ENCODE results near the gene ALDH3A2. TPM values are rescaled to one million over a fixed set of nuclear protein-coding genes. Genes with fewer than 3 reads are reported as not detected.

Gene ALDH3A2
- total and polyA plus RNA-seq, 3 experiments from 2014 or later, result 21.7 to 26.3 (median 24.7) TPM

DNA sequence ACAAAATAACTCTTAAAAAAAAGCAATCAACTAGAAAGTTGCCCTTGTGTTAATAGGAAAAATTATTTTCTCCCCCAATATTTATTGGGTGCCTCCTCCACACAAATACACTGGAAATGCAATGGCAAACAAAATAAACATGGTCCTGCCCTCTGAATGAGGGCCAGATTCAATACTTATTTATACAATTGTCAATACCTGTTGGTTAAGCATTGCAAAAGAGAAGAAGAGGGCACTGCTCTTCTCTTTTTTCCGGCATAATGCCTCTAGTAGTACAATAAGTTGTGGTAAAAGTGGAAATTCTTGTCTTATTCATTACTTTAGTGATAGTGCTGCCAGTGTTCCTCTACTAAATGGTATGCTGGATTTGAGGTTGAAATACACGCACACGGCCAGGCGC, 22.5 kb upstream of the ALDH3A2 start:
- peaks cover 0 to 11% (median 7%) of the 10 kb centered on the region in 5 donors for H3K9me3 Mint-ChIP-seq
- Histone ChIP-seq H3K9me3 (ENCODE audit: low read length) (no peaks in the 10 kb centered on the region), H3K36me3 (ENCODE audit: insufficient read depth, low read length) (no peaks in the 10 kb centered on the region), H3K4me1 (ENCODE audit: insufficient read depth, low read length) (no peaks in the 10 kb centered on the region), H3K27ac (ENCODE audit: low read depth, low read length) (no peak overlapping the region), H3K4me3 (ENCODE audit: low read length) (no peak overlapping the region), H3K27me3 (ENCODE audit: insufficient read depth, low read length, poor library complexity, severe bottlenecking) (no peaks in the 10 kb centered on the region)
- ChIA-PET POLR2A (no interaction called here), CTCF (no interaction called here)
- H3K27me3 Mint-ChIP-seq, result peaks cover 5 to 30% of the 10 kb centered on the region in 2 donors
- H3K36me3 Mint-ChIP-seq, result peaks cover 0 to 5% (median 0%) of the 10 kb centered on the region in 3 donors
- DNase-seq, result no peak
- no peak overlapping the region for H3K27ac Mint-ChIP-seq
- H3K4me3 Mint-ChIP-seq, result no peak overlapping the region
- H3K4me1 Mint-ChIP-seq, result no peaks in the 10 kb centered on the region

DNA sequence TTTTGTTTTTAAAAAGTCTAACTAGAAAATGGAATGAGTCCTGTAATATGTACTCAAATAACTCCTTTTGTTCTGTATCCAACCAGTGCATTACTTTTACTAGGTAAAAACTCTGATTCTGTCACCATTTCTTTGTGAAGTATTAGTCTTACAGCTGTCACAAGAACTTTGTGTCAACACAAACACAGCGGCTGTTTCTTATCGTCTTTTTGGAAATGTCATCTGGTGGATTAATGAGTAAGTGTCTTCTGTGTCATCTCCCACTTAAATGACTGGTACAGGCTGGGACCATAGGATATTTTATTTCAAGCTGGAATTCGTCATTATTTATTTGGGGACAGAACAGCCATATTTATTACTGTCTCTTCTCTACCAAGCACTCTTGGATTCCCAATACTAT, 19.1 kb upstream of the ALDH3A2 start:
- no peak for DNase-seq
- H3K27ac ChIP-seq (ENCODE audit: low read depth, low read length), result no peak overlapping the region
- Mint-ChIP-seq H3K4me3 (no peak overlapping the region), H3K9me3 (no peaks in the 10 kb centered on the region), H3K27ac (no peak overlapping the region), H3K27me3 (peaks cover 7 to 31% of the 10 kb centered on the region in 2 donors), H3K4me1 (no peaks in the 10 kb centered on the region), H3K36me3 (no peaks in the 10 kb centered on the region)
- no peaks in the 10 kb centered on the region for H3K27me3 ChIP-seq (ENCODE audit: insufficient read depth, low read length, poor library complexity, severe bottlenecking)
- no peaks in the 10 kb centered on the region for H3K4me1 ChIP-seq (ENCODE audit: insufficient read depth, low read length)
- H3K4me3 ChIP-seq (ENCODE audit: low read length), result no peak overlapping the region
- H3K36me3 ChIP-seq (ENCODE audit: insufficient read depth, low read length), result no peaks in the 10 kb centered on the region
- ChIA-PET POLR2A (no interaction called here), CTCF (no interaction called here)
- no peaks in the 10 kb centered on the region for H3K9me3 ChIP-seq (ENCODE audit: low read length)

DNA sequence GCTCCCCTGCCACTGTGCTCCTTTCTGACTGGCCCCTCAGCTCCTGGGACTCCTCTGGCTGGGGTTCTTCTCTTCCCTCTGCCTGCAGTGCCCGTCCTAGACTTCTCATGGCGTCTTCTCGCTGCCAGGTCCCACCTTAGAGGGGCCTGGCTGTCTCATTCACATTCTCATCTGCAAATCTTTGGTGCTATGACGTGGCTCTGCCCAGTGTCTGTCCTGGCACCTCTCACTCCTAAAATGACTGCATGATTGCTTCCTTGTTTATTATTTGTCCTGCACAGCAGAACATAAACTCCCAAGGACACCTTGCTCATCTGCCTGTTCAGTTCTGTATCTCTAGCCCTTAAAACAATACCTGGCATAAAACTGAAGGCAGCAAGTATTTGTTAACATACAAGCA, 18.5 kb upstream of the ALDH3A2 start:
- Mint-ChIP-seq H3K4me3 (no peak overlapping the region), H3K36me3 (no peaks in the 10 kb centered on the region), H3K27me3 (peaks cover 7 to 30% of the 10 kb centered on the region in 2 donors), H3K27ac (no peak overlapping the region), H3K9me3 (no peaks in the 10 kb centered on the region), H3K4me1 (no peaks in the 10 kb centered on the region)
- Histone ChIP-seq H3K9me3 (ENCODE audit: low read length) (no peaks in the 10 kb centered on the region), H3K4me1 (ENCODE audit: insufficient read depth, low read length) (no peaks in the 10 kb centered on the region), H3K27ac (ENCODE audit: low read depth, low read length) (no peak overlapping the region), H3K36me3 (ENCODE audit: insufficient read depth, low read length) (no peaks in the 10 kb centered on the region), H3K27me3 (ENCODE audit: insufficient read depth, low read length, poor library complexity, severe bottlenecking) (no peaks in the 10 kb centered on the region), H3K4me3 (ENCODE audit: low read length) (no peak overlapping the region)
- DNase-seq, result no peak
- ChIA-PET CTCF (no interaction called here), POLR2A (no interaction called here)

DNA sequence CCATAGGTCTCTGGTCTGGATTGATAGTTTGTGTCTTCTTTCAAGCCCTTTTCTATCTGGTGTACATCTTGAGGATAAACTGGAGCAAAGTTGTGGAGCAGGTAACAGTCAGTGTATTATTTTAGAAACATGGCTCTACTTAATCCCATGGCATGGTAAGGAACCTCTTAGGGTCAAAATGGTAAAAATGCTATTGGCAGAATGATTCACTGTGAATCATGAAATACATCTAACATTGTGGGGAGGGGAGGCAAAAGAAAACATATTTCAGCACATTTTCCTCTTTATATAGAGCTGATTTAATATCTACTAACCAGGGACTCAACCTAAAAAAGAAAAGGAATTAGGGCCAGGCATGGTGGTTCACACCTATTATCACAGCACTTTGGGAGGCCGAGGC, 17.9 kb upstream of the ALDH3A2 start:
- no peak overlapping the region for H3K4me3 ChIP-seq (ENCODE audit: low read length)
- no peaks in the 10 kb centered on the region for H3K36me3 ChIP-seq (ENCODE audit: insufficient read depth, low read length)
- no peak for DNase-seq
- no peak overlapping the region for H3K27ac Mint-ChIP-seq
- H3K27me3 ChIP-seq (ENCODE audit: insufficient read depth, low read length, poor library complexity, severe bottlenecking), result no peaks in the 10 kb centered on the region
- no peaks in the 10 kb centered on the region for H3K9me3 ChIP-seq (ENCODE audit: low read length)
- H3K9me3 Mint-ChIP-seq, result no peaks in the 10 kb centered on the region
- ChIA-PET POLR2A (no interaction called here), CTCF (no interaction called here)
- no peaks in the 10 kb centered on the region for H3K36me3 Mint-ChIP-seq
- H3K4me1 Mint-ChIP-seq, result no peaks in the 10 kb centered on the region
- H3K4me3 Mint-ChIP-seq, result no peak overlapping the region
- peaks cover 11 to 33% of the 10 kb centered on the region in 2 donors for H3K27me3 Mint-ChIP-seq
- no peaks in the 10 kb centered on the region for H3K4me1 ChIP-seq (ENCODE audit: insufficient read depth, low read length)
- no peak overlapping the region for H3K27ac ChIP-seq (ENCODE audit: low read depth, low read length)

DNA sequence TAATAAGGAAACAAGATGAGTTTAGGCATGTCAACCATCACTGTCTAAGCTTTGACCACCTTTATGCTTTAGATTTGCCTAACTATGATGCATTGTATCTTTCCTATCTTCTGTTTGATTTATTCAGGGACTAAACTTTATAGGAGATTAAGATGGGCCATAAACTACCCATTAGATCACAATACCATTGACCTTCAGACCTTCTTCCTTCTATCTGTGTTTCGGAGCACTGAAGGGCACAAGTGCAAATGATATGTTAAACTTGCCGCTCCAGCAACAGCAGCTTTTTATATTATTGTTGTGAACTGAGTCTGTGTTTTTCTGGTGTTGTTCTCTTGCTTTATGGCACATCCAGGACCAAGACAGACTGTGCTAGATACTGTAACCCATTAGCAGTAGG, 16.6 kb upstream of the ALDH3A2 start:
- Histone ChIP-seq H3K9me3 (ENCODE audit: low read length) (no peaks in the 10 kb centered on the region), H3K4me3 (ENCODE audit: low read length) (no peak overlapping the region), H3K27ac (ENCODE audit: low read depth, low read length) (no peak overlapping the region), H3K36me3 (ENCODE audit: insufficient read depth, low read length) (no peaks in the 10 kb centered on the region), H3K27me3 (ENCODE audit: insufficient read depth, low read length, poor library complexity, severe bottlenecking) (no peaks in the 10 kb centered on the region), H3K4me1 (ENCODE audit: insufficient read depth, low read length) (no peaks in the 10 kb centered on the region)
- peaks cover 12 to 32% of the 10 kb centered on the region in 2 donors for H3K27me3 Mint-ChIP-seq
- H3K27ac Mint-ChIP-seq, result no peak overlapping the region
- ChIA-PET CTCF (no interaction called here), POLR2A (no interaction called here)
- H3K4me1 Mint-ChIP-seq, result no peaks in the 10 kb centered on the region
- no peaks in the 10 kb centered on the region for H3K36me3 Mint-ChIP-seq
- no peak for DNase-seq
- H3K4me3 Mint-ChIP-seq, result no peak overlapping the region
- H3K9me3 Mint-ChIP-seq, result no peaks in the 10 kb centered on the region

DNA sequence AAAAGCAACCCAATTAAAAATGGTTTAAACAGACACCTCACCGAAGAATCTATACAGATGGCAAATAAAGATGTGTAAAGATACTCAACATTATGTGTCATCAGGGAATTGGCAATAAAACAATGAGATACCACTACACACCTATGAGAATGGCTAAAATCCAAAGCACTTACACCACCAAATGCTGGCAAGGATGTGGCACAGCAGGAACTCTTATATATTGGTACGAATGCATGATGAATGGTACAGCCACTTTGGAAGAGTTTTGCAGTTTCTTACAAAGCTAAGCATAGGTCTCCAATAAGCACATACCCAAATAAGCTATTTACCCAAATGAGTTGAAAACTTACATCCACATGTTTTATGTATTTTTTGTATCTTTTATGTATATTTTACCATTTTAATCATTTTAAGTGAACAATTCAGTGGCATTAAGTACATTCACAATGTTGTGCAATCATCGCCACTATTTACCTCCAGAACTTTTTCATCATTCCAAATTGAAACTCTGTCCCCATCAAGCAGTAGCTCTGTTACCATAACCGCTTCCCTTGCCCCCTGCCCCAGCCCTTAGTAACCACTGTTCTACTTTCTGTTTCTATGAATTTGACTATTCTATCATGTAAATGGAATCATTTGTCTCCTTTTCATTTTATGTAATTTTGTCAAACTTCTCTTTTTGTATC, 6.7 kb upstream of the ALDH3A2 start:
- Mint-ChIP-seq H3K9me3 (peaks cover 0 to 3% (median 0%) of the 10 kb centered on the region in 5 donors), H3K27ac (no peak overlapping the region), H3K36me3 (no peaks in the 10 kb centered on the region), H3K4me3 (no peak overlapping the region), H3K4me1 (peaks cover 0 to 9% (median 1%) of the 10 kb centered on the region in 3 donors), H3K27me3 (peaks cover 3 to 14% of the 10 kb centered on the region in 2 donors)
- ChIA-PET CTCF (interaction anchor here (1.3 kb wide), 1 partner anchor 33 kb away, joined by 3 read pairs; no protein-coding TSS in a partner anchor), POLR2A (no interaction called here)
- no peaks in the 10 kb centered on the region for H3K36me3 ChIP-seq (ENCODE audit: insufficient read depth, low read length)
- H3K4me1 ChIP-seq (ENCODE audit: insufficient read depth, low read length), result no peaks in the 10 kb centered on the region
- H3K27ac ChIP-seq (ENCODE audit: low read depth, low read length), result no peak overlapping the region
- H3K9me3 ChIP-seq (ENCODE audit: low read length), result no peaks in the 10 kb centered on the region
- DNase-seq, result no peak
- no peaks in the 10 kb centered on the region for H3K27me3 ChIP-seq (ENCODE audit: insufficient read depth, low read length, poor library complexity, severe bottlenecking)
- no peak overlapping the region for H3K4me3 ChIP-seq (ENCODE audit: low read length)

DNA sequence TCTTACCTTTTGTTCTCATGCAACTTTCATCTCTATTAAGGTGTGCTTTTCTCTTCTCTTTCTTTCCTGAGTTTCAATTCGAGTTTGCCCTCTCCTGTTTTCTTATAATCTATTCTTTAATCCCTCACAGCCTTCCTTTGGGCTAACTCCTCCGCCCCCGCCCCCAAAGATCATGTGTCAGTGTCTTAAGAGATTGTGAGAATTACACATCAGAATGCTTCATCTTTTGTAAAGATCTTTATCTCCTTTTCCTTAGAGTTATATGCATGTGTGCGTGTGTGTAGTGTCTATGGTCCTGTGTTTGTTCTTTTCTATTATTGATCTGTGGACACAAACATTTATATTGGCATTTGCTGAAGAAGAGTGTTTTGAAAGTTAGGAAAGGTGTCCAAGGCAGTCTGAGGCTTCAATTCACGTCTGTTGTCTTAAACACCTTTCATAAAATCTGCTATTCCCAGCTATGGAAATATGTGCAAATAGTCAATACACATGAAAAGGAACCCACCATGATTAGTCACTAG, 6.1 kb upstream of the ALDH3A2 start:
- no peak overlapping the region for H3K4me3 ChIP-seq (ENCODE audit: low read length)
- H3K4me1 Mint-ChIP-seq, result peaks cover 5 to 15% (median 5%) of the 10 kb centered on the region in 3 donors
- no peaks in the 10 kb centered on the region for H3K36me3 Mint-ChIP-seq
- no peak overlapping the region for H3K4me3 Mint-ChIP-seq
- peaks cover 0 to 3% (median 0%) of the 10 kb centered on the region in 5 donors for H3K9me3 Mint-ChIP-seq
- no peaks in the 10 kb centered on the region for H3K9me3 ChIP-seq (ENCODE audit: low read length)
- no peaks in the 10 kb centered on the region for H3K27me3 ChIP-seq (ENCODE audit: insufficient read depth, low read length, poor library complexity, severe bottlenecking)
- no peak overlapping the region for H3K27ac ChIP-seq (ENCODE audit: low read depth, low read length)
- POLR2A ChIA-PET, result no interaction called here
- CTCF ChIA-PET, result no interaction called here
- peaks cover 0 to 8% of the 10 kb centered on the region in 2 donors for H3K27me3 Mint-ChIP-seq
- DNase-seq, result no peak
- no peaks in the 10 kb centered on the region for H3K36me3 ChIP-seq (ENCODE audit: insufficient read depth, low read length)
- no peak overlapping the region for H3K27ac Mint-ChIP-seq
- H3K4me1 ChIP-seq (ENCODE audit: insufficient read depth, low read length), result peaks cover 3% of the 10 kb centered on the region

DNA sequence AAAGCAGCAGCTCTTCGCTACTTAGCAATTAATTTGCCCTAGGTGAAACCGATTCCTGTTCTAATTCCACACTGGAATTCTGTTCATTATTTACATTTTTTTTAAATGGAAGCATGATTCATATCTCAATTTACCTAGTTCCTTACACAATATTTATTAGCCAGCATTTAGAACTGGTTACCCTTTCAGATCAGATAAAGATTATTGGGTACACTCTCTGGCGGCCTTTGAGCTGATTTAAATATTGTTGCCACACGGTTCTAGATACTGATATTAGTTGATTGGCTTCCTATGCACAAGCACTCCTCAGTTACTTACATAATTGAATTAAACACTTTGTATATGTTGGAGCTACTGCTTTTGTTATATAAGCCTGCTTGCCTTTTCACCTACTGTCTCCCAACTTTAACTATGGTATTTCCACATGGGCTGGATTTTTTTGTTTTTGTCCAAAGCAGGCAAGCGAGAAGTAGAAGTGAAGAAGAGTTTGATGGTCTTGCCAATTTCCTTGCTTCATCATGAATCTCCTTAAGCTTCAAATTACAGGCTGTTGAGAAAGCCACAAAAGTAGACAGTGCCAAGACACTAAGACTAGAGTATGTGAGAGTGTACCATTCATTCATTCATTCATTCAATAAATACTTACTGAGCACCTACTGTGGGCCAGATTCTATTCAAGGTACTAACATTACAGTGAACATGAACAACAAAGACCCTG, 3.9 kb upstream of the ALDH3A2 start:
- no peaks in the 10 kb centered on the region for H3K9me3 Mint-ChIP-seq
- H3K27me3 Mint-ChIP-seq, result no peaks in the 10 kb centered on the region
- no peak for DNase-seq
- H3K4me1 Mint-ChIP-seq, result peaks cover 18 to 32% (median 20%) of the 10 kb centered on the region in 3 donors
- H3K4me3 ChIP-seq (ENCODE audit: low read length), result no peak overlapping the region
- peaks cover 18% of the 10 kb centered on the region for H3K4me1 ChIP-seq (ENCODE audit: insufficient read depth, low read length)
- H3K27ac Mint-ChIP-seq, result no peak overlapping the region
- H3K36me3 ChIP-seq (ENCODE audit: insufficient read depth, low read length), result no peaks in the 10 kb centered on the region
- no peaks in the 10 kb centered on the region for H3K27me3 ChIP-seq (ENCODE audit: insufficient read depth, low read length, poor library complexity, severe bottlenecking)
- no peak overlapping the region for H3K27ac ChIP-seq (ENCODE audit: low read depth, low read length)
- peak overlapping the region in 1 of 7 donors; percentile 5 for H3K4me3 Mint-ChIP-seq
- H3K9me3 ChIP-seq (ENCODE audit: low read length), result no peaks in the 10 kb centered on the region
- ChIA-PET CTCF (interaction anchor here (1.5 kb wide), 1 partner anchor 8 kb away, joined by 3 read pairs; no protein-coding TSS in a partner anchor), POLR2A (interaction anchor here (0.6 kb wide), 1 partner anchor 74 kb away, joined by 3 read pairs; no protein-coding TSS in a partner anchor)
- H3K36me3 Mint-ChIP-seq, result peaks cover 0 to 10% (median 2%) of the 10 kb centered on the region in 3 donors
